Suppressor macrophage treated with lipopolysaccharide for 4 hours (primary cell): ENCODE data around the gene MBD5.

Source experiments
- DNase-seq: peaks from one replicate; pipeline ENCODE4 v3.0.0-alpha.2; 2020

The MBD5 gene

DNA sequence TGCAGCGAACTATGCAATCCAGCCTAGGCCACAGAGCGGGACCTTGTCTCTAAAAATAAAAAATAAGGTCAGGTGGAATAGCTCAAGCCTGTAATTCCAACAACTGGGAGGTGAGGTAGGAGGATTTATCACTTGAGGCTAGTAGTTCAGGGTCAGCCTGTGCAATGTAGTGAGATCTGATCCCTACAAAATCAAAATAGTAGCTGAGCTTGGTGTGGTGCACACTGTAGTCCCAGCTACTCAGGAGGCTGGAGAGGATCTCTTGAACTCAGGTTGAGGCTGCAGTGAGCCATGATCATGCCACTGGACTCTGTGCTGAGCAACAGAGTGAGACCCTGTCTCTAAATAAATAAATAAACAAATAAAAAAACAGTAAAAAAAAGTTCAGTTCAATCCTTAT is 5.7 kb downstream of the MBD5 start:
- DNase-seq, result no peak

DNA sequence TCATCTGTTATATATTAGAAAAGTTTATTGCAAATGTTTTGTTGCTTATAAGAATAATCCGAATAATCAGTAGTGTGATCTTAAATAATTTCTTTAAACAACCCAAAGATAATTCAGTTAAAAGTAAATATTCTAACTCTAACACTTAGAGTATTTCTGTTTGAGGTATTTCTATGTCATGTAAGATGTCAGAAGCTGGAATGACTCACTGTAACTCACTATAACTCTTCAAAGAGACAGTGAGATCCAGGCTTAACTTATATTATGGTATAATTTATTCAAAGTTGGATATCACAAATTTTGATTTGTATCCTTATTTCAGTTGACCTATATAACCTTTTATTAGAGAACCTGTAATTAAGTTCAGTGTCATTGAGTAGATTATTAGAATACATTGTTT is 6.9 kb downstream of the MBD5 start:
- DNase-seq, result no peak

DNA sequence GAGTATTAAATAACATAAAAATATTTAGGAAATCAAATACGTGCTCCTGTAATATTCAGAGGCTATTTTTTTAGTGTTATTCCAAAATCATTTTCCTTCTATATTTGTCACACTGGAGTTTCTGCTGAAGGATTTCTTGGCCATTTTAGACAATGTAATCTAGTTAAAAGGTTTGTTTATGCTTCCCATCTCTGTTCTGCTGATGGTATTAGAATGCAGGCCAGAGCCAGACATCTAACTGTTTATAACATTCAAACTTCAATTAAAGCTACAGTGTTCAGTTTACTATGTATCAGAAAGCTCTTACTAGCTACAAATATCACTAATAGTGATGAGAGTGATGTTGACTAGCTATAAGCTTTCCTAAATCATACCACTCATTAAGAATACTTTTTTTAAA is 7.9 kb downstream of the MBD5 start:
- no peak for DNase-seq

DNA sequence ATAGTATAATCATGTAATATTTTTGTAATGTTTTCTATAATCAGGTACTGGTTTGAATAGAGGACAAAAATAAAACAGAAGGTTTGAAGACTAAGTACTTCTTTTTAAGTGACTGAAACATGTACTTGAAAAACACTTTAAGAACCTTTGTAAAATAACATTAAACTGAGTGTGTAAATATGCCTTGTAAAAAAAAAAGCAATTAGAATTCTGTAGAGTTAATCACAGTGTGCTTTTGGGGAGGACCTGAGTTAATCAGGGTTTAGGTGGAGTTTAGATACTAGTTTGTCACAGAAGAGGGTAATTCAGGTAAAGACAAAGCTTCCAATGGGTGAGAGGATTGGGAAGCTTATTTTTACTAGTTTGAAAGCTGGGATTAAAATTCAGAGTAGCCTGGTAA is 10.3 kb downstream of the MBD5 start:
- DNase-seq, result no peak

DNA sequence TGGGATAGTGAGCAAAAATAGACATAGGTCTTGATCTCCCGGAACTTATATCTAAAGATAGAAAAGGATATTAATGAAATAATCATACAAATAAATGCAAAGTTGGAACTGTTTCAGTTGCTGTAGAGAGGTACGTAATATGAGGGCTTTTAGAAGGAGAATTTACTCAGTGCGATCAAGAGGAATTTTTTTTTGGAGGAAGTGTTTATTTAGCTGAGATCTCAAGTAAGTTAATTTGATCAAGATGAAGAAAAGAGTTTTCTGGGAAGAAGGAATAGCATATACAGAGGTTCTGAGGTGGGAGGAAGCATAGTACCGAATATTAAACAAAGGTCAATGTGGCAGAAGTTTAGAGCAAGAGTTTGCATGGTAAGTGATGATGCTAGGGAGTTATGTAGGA is 11.3 kb downstream of the MBD5 start:
- DNase-seq, result no peak

DNA sequence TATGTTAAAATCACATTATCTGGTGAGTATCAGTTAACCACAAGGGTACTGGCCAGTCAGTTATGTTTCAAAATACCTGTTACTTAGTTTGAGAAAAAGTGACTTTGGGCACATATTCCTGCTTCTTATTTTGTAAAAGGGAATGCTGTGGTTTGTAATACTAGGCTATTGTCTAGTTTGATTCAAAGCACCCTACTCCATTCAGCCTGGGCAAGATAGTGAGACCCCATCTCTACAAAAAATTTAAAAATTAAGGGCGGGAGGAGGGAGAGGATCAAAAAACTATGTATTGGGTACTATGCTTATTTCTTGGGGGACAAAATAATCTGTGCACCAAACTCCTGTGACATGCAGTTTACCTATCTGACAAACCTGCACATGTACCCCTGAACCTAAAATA is 18.9 kb downstream of the MBD5 start:
- DNase-seq, result no peak

DNA sequence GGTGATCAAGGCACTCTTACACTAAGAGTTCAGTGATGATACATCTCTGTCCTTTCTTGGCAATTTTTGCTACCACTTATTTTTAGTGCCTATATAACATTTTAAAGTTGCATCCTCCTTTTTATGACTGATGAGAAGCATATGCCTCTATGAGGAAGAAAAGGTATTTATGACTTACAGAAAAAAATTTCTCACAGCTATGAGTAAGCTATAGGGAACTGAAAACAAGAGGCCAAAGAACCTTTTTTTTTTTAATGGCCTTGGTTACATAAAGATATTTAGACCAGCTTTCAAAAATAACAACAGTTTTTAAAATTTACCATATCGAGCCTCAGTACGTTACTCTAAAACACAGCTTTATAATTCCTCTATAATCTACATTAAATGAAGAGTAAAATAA is 21.3 kb downstream of the MBD5 start:
- DNase-seq, result peak; percentile 54

DNA sequence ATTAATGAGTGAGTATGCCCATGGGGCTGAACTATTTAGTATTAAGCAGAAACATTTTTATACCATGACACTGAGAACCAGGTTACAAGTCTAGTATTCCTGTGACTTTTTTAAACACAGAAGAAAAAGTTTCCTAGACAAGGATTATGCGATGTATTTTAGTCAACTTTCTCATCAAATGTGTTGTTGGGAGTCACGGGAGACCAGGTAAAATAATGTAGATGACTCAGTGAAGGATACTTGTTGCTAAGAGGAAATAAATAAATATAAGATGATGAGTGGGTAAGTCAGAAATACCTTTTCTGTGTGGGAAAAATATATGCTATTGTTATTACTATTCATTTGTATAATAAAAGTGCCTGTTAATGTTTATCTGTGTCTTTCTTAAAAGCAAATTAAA is 23.4 kb downstream of the MBD5 start:
- DNase-seq, result no peak

DNA sequence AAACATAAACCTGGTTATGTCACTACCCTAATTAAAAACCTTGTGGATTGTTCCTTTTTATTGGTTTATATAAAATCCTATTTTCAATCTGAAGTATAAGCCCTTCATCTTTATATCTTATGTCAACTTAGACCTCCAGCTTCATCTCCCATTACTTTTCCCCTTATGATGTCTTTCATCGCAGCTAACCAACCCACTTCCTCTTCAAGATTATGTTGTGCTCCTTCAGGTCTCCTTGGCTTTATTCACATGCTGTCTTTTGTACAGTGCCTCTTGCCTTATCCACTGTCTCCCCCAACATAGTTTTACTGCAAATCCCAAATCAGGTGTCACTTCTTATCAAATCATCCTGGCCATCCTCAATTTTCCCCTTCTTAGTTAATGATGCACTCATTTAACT is 25.9 kb downstream of the MBD5 start:
- no peak for DNase-seq

DNA sequence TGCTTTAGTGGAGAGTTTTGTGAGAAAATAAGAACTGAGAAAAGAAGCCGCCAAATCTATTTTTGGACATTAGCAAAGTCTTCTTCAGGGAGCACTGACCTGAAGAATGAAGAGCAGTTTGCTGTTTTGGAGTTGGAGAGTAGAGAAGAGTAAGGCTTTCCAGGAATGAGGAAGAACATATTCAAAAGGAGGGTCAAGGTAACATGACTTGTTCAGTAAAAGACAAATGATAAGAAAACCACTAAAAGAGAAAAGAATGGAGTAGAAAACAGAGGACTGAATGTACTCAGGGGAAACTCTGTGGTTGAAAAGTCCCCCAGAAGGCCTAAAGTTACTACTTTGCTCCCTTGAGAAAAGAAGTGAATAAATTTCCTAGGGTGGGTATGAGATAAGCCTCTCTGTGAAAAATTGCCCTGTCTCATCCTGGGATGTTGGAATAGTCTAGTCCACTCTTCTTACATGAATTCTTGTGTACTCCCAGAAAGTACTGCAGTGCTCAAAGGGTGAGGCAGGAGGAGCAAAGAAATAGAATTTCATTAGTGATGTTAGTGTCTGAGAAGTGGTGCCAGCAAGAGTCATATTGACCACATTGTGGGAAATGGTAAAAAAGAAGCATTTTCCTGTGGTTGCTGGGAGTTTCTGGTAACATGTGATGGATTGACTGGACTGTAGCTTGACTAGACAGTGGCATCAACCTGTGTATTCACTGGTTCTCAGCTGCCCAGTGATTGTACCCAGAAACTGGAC is 27.8 kb downstream of the MBD5 start:
- DNase-seq, result no peak

DNA sequence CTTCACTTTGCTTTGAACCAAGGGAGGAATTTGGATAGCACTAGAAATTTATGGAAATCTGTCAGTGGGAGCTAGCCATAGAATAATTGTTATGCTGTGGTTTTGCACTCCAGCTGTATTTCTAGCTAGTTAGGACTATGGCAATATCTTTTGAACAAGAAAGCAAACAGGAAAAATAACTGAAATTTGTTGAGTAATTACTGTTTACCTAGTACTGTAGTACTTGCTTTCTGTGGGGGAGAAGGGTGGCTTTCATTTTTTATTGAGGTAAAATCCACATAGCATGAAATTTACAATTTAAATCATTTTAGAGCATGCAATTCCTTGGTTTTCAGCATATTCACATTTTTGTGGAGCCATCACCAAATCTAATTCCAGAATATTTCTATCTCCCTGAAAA is 28.4 kb downstream of the MBD5 start:
- DNase-seq, result no peak

DNA sequence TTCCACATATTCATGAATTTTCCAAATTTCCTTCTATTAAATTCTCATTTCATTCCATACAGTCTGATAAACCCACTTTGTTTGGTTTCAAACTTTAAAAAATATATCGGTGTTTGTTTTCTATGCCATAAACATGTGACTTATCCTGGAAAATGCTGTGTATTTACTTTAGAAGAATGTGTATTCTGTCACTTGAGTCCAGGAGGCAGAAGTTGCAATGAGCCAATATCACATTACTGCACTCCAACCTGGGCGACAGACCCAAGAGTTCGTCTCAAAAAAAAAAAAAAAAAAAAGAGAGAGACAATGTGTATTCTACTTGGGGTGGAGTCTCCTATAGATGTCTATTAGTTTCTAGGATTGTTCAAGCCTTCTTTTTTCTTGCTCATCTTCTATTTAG is 31.8 kb downstream of the MBD5 start:
- no peak for DNase-seq

DNA sequence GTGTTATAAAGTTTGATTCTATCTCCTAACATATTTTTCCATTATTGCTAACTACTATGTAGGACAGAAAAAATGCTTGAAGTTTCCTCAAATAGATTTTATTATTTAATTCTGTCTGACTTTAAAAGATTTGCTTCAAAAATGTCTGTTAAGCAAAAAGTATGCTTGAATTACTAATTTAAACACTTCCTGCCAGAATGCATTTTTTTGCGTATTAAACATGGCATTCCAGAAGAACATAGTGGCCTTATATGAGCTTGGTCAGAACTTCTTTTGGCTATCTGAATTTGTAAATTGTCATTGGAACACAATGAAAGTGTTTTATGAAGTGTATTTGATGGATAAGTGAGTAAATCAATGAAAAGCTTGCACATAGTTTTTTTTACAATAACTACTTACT is 37.8 kb downstream of the MBD5 start:
- no peak for DNase-seq

DNA sequence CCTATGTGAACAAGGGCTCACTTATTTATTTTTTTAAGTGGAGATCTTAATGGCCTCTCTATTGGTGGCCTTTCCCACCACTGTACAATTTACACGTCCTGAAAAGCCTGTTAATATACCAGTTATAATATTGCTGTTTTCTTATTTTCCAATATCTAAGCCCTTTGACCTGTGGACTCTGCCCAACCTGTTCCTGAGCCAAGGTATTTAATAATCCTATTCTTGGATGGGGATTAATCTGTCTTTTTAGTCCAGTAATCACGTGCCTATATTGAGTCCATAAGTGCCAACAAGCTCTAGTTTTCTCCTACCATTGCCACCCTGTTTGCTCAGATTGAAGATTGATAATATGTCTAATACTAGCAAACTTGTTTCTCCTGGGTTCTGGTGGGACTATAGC is 42.7 kb downstream of the MBD5 start:
- no peak for DNase-seq

DNA sequence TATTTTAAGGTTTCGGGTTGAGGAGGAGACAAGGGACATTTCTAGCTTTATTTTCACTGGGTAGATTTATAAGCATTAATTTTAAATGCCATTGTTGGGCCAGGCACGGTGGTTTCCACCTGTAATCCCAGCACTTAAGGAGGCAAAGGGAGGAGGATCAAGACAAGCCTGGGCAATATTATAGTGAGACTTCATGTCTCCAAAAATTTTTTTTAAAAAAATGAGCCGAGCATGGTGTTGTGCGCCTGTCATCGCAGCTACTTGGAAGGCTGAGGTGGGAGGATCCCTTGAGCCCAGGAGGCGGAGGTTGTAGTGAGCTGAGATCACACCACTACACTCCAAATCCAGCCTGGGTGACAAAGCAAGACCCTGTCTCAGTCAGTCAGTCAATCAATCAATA is 45.0 kb downstream of the MBD5 start:
- DNase-seq, result no peak

DNA sequence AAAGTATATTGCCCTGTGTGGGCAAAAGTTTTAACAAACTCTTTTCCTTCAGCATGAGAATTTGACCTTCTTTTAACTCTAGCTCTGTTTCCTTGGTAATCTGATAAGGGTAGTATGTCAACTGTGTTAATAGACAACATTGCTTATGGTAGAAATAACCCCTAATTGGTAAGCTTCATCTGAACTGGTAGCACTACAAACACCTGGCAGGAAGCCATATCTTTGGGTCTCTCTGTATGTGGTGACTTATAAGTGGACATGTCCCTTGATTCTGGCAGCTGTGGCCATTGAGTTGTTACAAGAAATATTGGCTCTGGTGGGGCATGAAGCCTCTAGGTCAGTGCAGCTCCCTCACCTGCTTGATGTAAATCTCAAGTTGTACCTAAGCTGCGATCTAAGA is 46.9 kb downstream of the MBD5 start:
- DNase-seq, result no peak

DNA sequence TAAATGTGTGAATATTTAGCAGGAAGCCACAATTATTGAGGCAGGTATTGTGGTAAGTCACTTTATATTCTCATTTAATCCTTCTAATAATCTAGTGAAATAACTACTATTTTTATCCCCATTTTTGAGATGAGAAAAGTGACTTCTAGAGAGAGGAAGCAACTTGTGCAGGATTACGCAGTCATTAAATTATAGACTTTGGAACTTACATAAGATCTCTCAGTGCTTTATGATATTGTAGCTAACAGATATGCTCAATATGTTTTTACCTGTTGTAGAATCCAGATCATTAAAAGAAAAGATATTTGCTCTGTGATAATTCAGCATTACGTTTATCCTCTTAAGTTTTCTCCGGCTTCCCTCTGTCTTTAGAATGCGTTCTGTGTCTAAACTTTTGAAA is 50.5 kb downstream of the MBD5 start:
- DNase-seq, result no peak

DNA sequence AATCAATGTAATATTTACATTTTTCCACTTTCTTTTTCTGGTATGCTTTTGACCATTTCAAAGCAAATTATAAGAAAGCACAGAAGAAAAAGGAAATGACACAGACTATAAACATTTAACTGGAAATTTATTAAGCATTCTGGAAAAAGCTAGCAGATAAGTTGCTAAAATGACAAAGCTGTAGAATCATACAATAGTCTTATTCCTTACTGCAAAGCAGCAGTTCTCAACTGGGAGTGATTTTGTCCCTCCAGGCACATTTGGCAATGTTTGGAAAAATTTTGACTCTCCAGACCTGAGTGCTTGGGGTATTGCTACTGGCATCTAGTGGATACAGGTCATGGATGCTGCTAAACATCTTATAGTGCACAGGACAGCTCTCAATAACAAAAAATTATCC is 75.1 kb downstream of the MBD5 start:
- no peak for DNase-seq

DNA sequence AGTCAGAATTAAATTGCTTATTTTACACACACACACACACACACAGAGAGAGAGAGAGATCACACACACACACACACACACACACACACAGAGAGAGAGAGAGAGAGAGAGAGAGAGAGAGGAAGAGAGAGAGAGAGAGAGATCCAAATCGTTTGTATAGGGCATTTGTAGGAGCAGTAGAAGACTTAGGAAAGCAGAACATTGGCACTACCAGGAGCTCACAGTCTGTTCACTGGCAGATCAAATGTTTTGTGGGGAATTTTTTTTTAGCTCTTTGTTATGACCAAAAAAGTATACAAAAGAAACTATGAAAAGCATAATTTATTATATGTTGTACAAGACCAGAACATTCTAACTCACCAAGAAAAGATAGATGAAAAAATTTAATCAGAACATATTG is 81.8 kb downstream of the MBD5 start:
- no peak for DNase-seq

DNA sequence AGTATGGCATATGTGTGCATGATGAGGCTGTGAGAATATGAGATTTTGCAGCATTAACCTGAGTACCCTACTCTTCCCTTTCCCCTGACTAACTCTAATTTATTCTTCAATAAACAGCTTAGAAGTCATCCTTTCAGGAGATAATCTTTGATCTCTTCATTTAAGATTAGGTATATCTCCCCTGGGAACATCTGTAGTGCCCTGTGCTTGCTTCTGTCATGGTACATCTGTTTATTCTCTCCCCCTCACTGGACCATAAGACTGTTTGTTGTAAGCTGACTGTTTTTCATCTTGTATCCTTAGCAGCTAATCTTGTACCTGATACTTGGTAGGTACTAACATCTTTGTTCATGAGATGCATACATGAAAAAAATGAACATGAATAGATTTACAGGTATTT is 83.1 kb downstream of the MBD5 start:
- no peak for DNase-seq

DNA sequence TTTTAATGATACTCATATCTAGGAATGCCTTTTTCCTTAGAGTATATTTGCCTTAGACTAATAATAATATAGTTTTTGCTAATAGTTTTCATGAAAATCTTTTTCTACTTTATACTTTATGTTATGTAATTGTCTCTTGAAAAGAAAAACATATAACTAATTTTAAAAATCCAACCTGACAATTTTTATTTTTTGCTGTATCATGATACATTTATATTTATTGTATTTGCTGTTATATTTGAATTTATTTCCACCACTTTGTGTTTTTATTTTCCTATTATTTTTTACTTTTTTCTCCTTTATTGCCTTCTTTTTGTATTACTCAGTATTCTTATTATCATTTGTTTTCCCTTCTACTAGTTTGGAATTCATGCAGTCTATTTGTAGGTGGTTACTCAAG is 85.4 kb downstream of the MBD5 start:
- DNase-seq, result no peak

DNA sequence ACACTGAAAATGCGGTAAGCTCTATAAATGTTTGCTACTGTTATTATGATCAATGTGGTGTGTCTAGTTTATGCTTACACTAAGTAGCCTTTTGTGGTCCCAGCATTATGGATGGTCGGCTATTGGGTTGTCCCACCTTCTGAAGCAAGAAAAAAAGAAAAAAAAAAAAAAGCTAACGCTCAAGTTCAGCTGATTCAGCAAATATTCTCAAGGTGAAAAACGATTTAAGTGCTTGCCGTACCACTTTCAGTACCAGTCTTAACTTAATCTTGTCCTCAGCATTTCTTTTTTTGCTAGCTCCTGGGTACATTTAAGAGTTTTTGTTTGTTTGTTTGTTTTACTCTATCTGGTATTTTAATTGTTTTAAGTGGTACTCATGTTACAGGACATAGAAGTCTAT is 87.5 kb downstream of the MBD5 start:
- DNase-seq, result no peak

DNA sequence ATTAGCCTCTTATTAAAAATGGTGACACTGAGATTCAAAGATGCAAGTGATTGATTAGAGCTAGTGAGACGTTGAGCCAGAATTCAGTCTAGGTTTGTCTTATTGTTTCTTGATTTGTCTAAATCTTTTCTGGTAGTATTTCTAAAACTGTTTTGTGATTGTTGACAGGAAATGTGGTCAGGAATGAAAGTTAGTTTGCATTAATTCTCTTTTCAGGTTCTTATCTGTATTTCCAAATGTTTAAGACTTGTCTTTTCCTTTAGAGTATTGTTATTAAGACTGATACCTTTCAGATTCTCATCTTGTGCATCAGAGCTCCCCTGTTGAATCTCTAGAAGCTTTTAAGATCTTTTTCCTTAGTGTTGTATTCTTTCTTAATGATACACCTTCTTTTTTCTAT is 89.3 kb downstream of the MBD5 start:
- no peak for DNase-seq

DNA sequence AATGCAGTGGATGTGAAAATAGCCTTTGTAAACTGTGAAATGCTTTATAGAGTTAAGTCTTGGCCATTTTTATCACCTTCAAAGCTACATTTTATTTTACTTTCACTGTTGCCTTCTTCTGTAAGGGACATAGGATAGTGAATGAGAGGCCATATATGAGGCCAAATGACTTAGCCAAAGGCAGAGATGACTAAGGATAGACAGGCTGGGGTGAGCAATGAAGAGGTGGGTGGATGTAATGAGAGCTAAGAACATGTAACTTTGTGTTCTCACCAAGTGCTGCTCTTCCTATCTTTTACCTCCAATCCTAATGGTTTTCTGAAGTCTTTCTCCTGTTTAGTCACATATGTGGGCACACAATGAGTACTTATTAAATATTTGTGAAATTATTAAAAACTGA is 101.9 kb downstream of the MBD5 start:
- DNase-seq, result peak; percentile 33

DNA sequence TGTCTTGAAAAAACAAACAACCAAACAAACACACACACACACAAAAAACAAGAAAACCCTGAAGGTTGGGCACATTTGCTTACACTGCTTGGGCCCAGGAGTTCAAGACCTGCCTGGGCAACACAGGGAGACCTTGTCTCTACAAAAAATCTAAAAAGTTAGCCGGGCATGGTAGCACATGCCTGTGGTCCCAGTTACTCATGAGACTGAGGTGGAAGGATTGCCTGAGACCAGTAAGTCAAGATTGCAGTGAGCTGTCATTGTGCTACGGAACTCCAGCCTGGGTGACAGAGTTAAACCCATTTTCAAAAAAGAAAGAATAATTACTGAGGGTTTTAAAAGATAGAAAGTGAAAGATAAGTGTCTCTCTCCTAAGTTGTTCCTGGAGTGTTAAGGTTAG is 103.4 kb downstream of the MBD5 start:
- DNase-seq, result no peak

DNA sequence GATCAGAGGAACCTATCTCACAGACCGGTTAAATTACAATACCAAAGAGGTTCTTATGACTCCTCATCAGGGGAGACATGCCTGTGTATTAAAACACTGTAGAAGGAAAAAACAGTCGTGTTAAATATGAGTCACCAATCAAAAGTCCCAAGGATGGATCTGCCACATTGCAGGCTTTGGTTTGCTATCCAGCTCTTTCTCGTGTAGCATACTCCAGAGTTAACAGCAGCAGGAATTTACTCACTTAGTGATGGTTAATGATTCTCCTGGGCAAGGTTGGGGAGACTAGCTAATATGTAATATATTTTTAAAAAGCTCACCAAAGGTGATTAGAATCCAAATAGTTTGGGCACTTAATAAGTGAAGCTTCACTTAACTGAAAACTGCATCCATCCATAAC is 109.7 kb downstream of the MBD5 start:
- no peak for DNase-seq
